NOMO-1 (cell line): ENCODE measurements around the gene CD7.

ENCODE experiments used
- DNase-seq, 2 experiments: peaks; one replicate each; lab custom pipeline; 2025; ENCODE audit not compliant: unreplicated experiment in 2 of 2; lab: John Stamatoyannopoulos, UW

The CD7 gene

DNA sequence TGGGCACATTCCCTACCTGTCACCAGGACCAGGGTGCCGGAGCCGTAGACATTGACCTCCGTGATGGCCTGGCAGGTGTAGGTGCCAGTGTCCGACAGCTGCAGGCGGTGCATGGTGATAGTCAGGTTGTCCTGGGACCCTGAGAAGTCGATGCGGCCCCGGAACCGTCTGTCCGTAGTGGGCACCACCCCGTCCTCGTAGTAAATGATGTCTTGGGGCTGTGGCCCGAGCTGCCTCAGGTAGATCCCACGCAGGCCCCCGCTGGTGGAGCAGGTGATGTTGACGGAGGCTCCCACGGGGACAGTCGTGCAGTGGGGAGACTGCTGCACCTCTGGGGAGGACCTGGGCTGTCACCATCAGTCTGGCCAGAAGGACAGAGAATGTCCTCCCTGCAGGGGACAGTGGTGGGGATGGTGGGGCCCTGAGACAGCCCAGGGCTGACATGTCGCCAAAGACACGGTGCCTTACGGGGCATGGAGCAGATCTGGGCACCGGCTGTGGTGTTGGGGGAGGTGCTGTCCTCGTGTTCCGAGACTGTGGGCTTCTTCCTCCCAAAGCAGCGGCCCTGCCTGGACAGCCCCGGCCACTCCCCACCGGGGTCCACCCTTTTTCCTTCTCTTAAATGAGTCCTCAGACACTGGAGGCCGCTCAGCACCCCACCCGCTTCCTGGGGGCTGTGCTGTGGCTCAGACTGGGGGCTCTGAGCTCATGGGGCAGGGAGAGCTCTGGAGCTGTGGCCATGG lies 586 bp downstream of the CD7 start:
- DNase-seq, result no peak

- no peak for DNase-seq
Measured at GRCh38 chr17:82315703-82316358, 1.6 kb downstream of the CD7 start.

- DNase-seq, result peak; percentile 24 to 35
Measured at GRCh38 chr17:82314727-82315605, 2.4 kb downstream of the CD7 start.

- DNase-seq, result no peak
Measured at GRCh38 chr17:82314012-82314726, 3.2 kb downstream of the CD7 start.

DNA sequence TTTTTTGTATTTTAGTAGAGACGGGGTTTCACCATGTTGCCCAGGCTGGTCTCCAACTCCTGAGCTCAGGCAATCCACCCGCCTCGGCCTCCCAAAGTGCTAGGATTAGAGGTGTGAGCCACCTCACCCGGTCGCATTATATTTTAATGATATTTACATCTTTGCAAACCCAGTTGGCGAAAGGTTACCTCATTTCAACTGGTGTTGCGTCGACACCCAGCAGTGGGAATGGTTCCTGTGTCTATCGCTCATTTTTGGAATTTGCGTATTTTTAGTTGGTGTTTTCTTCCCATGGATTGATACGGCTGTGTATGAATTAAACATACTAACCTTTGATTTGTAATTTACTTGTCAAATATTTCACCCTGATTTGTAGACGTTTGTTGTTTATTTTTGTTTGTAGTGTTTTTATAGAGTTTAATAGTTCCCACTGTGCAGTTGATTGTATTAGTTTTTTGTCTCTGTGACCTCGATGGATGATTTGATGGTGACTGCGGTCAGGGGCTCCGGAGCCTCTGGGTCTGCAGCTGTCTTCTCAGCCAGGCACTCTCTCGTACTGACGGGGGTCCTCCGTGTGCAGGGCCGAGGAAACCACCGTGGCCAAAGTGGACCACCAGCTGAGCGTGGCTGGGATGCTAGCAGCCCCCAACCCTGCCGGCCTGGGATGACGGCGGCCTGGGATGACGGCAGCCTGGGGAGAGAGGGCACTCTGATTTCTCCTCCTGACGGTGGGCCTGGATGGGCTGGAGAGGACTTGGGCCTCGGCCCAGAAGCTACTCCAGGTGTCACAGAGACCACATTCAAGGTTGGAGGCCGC lies 4.0 kb downstream of the CD7 start:
- no peak for DNase-seq

GRCh38 chr17:82311971-82312370 lies 5.4 kb downstream of the CD7 start:
- DNase-seq, result no peak

GRCh38 chr17:82310877-82311276 lies 6.5 kb downstream of the CD7 start:
- no peak for DNase-seq

- DNase-seq, result no peak
Measured at GRCh38 chr17:82309656-82310570, 7.5 kb downstream of the CD7 start.

DNA sequence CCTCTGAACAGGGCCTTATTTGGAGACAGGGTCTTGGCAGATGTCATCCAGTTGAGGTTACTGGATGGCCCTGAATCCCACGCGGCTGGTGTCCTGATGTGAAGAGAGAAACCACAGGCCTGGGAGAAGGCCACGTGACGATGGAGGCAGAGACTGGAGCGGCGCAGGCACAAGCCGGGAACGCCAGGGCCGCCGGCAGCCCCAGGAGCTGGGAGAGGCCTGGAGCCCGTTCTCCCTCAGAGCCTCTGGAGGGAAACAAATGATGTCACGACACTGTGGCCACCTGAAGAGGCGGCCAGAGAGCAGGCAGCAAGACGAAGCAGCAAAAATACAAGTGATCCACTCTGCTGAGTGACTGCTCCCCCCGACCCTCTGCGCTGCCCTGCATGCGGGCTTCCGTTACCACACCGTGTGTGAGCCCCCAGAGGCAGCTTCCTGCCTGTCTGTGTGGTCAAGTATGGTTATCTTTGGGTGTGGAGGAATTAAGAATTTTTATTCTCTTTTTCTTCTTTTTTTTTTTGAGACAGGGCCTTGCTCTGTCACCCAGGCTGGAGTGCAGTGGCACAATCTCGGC lies 11.6 kb downstream of the CD7 start:
- no peak for DNase-seq

- no peak for DNase-seq
Measured at GRCh38 chr17:82304826-82305726, 12.3 kb downstream of the CD7 start.

GRCh38 chr17:82303944-82304808 lies 13.2 kb downstream of the CD7 start:
- DNase-seq, result no peak

DNA sequence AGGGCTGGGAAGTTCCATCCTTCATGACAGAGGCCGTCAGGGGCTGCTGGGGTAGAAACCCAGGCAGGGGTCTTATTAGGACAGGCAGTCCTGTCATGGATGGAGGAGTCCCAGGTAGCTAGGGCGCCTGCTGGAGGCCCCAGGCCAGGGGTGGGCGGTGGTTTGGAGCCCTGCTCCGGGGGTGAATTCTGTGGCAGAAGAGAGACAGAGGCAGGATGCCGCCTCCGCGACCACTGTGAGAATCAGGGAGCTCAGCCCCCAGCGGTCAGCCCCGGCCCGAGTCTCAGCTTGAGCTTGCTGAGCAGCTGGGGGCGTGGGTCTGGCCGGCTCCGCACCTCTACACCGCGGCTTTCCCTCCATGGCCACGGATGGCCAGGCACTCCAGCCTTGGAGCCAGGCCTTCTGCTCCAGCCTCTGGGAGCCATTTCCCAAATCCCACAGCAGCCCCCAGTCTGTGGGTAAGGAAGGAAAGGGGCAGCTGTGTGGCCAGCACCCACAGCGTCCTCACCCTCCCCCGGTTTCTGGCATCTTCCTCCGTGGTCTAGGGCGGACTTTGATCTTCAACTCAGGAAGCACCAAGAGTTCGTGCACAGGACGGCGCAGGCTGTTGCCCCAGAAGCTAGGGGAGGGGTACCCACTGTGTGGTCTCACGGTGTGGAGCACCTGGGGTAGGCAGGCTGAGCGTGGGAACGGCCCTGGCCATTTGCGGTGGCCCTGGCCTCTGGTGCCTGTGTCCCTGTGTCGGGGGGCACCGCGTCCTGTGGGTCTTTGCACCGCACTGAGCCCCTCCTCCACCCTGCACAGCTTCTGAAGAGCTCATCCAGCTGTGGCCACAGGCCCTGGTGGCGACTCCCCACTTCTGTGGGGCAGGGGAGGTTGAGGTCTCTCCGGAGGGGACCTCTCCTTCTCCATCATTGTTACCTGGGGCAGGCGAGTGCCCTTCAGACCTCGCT lies 14.1 kb downstream of the CD7 start:
- DNase-seq, result no peak

DNA sequence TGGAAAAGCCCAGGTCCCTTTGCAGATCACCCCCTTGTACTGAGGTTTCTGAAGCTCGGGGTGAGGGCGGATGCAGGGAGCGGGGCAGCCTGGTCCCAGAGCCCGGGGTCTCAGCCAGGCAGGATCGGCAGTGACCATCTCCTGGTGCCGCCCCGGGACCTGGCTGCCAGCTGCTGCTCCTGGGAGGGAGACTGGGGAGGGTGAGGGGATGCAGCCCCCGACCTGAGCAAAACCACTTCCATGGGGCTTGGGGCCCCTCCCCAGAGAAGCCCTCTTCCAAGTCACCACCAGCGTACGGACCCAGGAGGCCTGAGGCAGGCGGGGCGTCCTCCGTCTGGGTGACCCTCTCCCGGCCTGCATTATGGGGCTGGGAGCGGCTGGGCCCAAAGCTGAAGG lies 14.8 kb downstream of the CD7 start:
- no peak for DNase-seq

DNA sequence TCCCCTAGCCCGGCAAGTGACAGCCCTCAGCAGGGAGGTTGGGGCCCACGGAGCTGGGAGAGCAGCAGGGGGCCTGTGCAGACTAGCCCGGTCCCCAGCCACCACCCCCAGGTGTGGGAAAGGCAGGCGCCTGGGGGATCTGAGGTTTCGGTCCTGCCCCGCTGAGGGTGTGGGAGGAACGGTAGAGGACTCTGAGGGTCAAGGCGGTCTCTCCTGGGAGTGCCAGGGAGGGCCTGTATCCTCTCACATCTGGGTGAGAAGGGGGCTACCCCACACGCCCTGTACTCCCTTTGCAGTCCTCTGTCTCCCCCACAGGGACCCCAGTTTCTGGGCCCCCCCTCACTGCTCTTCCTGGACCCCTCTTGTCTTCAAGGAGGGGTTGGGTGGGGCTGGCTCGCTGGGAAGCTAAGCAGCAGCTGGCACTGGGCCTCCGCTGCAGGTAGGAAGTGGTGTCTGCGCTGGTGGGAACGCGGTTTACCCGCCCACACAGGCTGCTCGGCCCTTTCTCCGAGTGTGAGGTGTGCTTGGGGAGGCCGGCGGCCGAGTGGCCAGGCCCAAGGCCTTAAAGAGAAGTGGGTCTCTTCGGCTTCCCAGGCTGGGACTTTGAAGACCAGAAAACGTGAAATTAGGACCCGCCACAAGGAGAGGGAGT lies 15.4 kb downstream of the CD7 start:
- no peak for DNase-seq

DNA sequence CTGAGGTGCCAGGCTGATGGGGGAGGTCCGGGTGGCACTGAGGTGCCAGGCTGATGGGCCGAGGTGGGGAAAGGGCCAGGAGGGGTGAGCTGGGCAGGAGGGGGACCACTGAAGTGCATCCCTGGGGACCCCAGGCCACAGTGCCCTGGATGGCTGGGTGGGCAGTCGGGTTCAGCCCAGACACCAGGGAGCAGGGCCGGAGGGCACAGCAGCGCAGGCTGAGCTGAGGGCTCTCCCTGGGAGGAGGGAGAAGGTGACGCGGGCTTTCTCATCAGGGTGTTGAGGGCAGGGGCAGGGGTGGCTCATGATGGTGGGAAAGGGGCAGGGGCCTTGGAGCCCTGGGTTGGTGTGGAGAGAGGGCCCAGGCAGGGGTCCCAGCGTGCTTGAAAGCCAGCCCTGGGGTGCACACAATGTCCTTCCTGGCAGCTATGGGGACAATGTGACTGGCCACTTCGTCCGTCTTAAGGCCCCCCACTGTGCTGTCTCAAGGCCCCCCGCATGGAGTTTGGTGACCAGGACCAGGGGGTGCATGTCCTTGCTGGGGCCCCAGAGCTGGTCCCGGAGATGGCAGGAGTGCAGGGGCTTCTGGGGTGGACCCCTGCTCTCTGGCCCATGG lies 16.0 kb downstream of the CD7 start:
- no peak for DNase-seq
